HCT116 (cell line): ENCODE data around the gene B3GALT5. TPM values are rescaled to one million over a fixed set of nuclear protein-coding genes. Genes with fewer than 3 reads are reported as not detected.

ENCODE experiments used
- ATAC-seq: fragments of 200-7000 bp; cut with Tn5 transposase; 2 replicates; pipeline ENCODE4 v1.9.1; 2020; ENCODE audit warnings: mild to moderate bottlenecking, moderate library complexity
- BruUV-seq: library from RNA; stranded (reverse); fragments of 400-500 nt; replicated peaks from 2 replicates; lab custom pipeline; 2021; lab: Mats Ljungman, UMichigan
- CTCF ChIA-PET: fragments of 300-600 bp; sonication (Branson Sonifier 250); formaldehyde crosslinking; loops from one replicate; lab custom pipeline; 2021; ENCODE audit warnings: antibody characterized with exemption; lab: Charles Lee
- POLR2A ChIA-PET: fragments of 300-600, 350-600 bp; sonication (Branson Sonifier 250); formaldehyde crosslinking; loops from one replicate; lab custom pipeline; 2021; ENCODE audit warnings: antibody characterized with exemption; lab: Charles Lee
- RAD21 ChIA-PET, 2 experiments: fragments of 300-600 bp; sonication (Branson Sonifier 250); formaldehyde crosslinking; loops; one replicate each; lab custom pipeline; 2023; ENCODE audit warnings: low total read pairs in 2 of 2; ENCODE audit not compliant: uncharacterized antibody in 2 of 2, unreplicated experiment in 2 of 2, low non-redundant PET in 1 of 2; lab: Charles Lee
- DNase-seq: peaks from one replicate; pipeline ENCODE4 v3.0.0-alpha.2; 2010; ENCODE audit warnings: low read depth, low spot score
- H2AFZ ChIP-seq: fragments of 200-600 bp; shearing (Covaris generic), sonication (generic); 2 replicates; pipeline ENCODE4 v1.6.1; 2017; ENCODE audit warnings: low read depth, mixed run types, mixed read lengths, antibody characterized with exemption, low read length; ENCODE audit not compliant: poor library complexity, severe bottlenecking
- H3K27ac ChIP-seq: 2 replicates; pipeline ENCODE4 v1.5.1; 2012; ENCODE audit warnings: low read depth, low read length
- H3K27me3 ChIP-seq: fragments of 200-600 bp; sonication (generic); 2 replicates; pipeline ENCODE4 v1.6.1; 2016; ENCODE audit warnings: mixed run types, low read length, mixed read lengths; ENCODE audit not compliant: insufficient read depth
- H3K36me3 ChIP-seq, 2 experiments: fragments of 200-500 bp in 1 of 2; fragments of 200-600 bp in 1 of 2; sonication (Bioruptor generic) in 1 of 2; sonication (generic) in 1 of 2; 2 replicates each; pipeline versions ENCODE4 v1.5.1 to v1.6.1; 2014 to 2016; ENCODE audit warnings: low read length in 2 of 2, inconsistent platforms in 1 of 2, mixed read lengths in 1 of 2, mixed run types in 1 of 2; ENCODE audit not compliant: insufficient read depth in 2 of 2, control insufficient read depth in 1 of 2
- H3K4me1 ChIP-seq, 2 experiments: fragments of 200-600 bp in 1 of 2; sonication (generic) in 1 of 2; 2 replicates each; pipeline versions ENCODE4 v1.5.1 to v1.6.1; 2012 to 2017; ENCODE audit warnings: low read length in 2 of 2, inconsistent platforms in 1 of 2, mild to moderate bottlenecking in 1 of 2, mixed read lengths in 1 of 2, mixed run types in 1 of 2, moderate library complexity in 1 of 2; ENCODE audit not compliant: insufficient read depth in 2 of 2, control insufficient read depth in 1 of 2
- H3K4me2 ChIP-seq: fragments of 200-600 bp; sonication (generic); 2 replicates; pipeline ENCODE4 v1.6.1; 2017; ENCODE audit warnings: mixed run types, low read length, mixed read lengths
- H3K4me3 ChIP-seq, 2 experiments: fragments of 200-600 bp in 1 of 2; sonication (generic) in 1 of 2; replicated peaks in 1 of 2; 2 replicates each; pipeline ENCODE4 v1.5.1; 2011 to 2016; ENCODE audit warnings: low read length in 2 of 2, control low read depth in 1 of 2, low read depth in 1 of 2, mild to moderate bottlenecking in 1 of 2, mixed read lengths in 1 of 2, mixed run types in 1 of 2
- H3K79me2 ChIP-seq: fragments of 200-600 bp; sonication (generic); 2 replicates; pipeline ENCODE4 v1.6.1; 2017; ENCODE audit warnings: mild to moderate bottlenecking, mixed run types, low read length, moderate library complexity, mixed read lengths; ENCODE audit not compliant: insufficient read depth
- H3K9ac ChIP-seq: fragments of 200-600 bp; sonication (generic); 2 replicates; pipeline ENCODE4 v1.6.1; 2016; ENCODE audit warnings: low read length, mixed read lengths
- H3K9me2 ChIP-seq: fragments of 200-600 bp; sonication (generic), shearing (Covaris generic); 2 replicates; pipeline ENCODE4 v1.6.1; 2017; ENCODE audit warnings: mixed run types, mild to moderate bottlenecking, moderate library complexity; ENCODE audit not compliant: insufficient read depth
- H3K9me3 ChIP-seq, 2 experiments: fragments of 200-500 bp in 1 of 2; fragments of 200-600 bp in 1 of 2; sonication (Bioruptor generic) in 1 of 2; sonication (generic) in 1 of 2; 2 replicates each; pipeline ENCODE4 v1.6.1; 2014 to 2017; ENCODE audit warnings: low read length in 2 of 2, mixed read lengths in 2 of 2, inconsistent platforms in 1 of 2, low read depth in 1 of 2, mild to moderate bottlenecking in 1 of 2, mixed run types in 1 of 2, moderate library complexity in 1 of 2; ENCODE audit not compliant: control insufficient read depth in 1 of 2, insufficient read depth in 1 of 2
- H4K20me1 ChIP-seq: fragments of 200-600 bp; sonication (generic), shearing (Covaris generic); 2 replicates; pipeline ENCODE4 v1.6.1; 2017; ENCODE audit warnings: mixed run types, mild to moderate bottlenecking, moderate library complexity; ENCODE audit not compliant: insufficient read depth
- ATF3 ChIP-seq: IDR thresholded peaks from 2 replicates; pipeline ENCODE4 v1.6.1; 2012
- CTCF ChIP-seq, 3 experiments: fragments of 200-600 bp in 1 of 3; sonication (generic) in 1 of 3; IDR thresholded peaks in 2 of 3; conservative IDR thresholded peaks in 1 of 3; 2 replicates each; pipeline ENCODE4 v1.5.1; 2012 to 2017; ENCODE audit warnings: low read depth in 2 of 3, low read length in 2 of 3, antibody characterized with exemption in 1 of 3, borderline replicate concordance in 1 of 3, control low read depth in 1 of 3, mild to moderate bottlenecking in 1 of 3, mixed read lengths in 1 of 3, mixed run types in 1 of 3, moderate library complexity in 1 of 3; ENCODE audit not compliant: insufficient read depth in 1 of 3
- EGR1 ChIP-seq: IDR thresholded peaks from 2 replicates; pipeline ENCODE4 v1.6.1; 2012; ENCODE audit warnings: low read depth
- EZH2 ChIP-seq: fragments of 200-600 bp; sonication (generic); IDR thresholded peaks from 2 replicates; pipeline ENCODE4 v1.6.1; 2017; ENCODE audit warnings: antibody characterized with exemption, mixed run types
- EZH2phosphoT487 ChIP-seq: fragments of 200-600 bp; IDR thresholded peaks from 2 replicates; pipeline ENCODE4 v1.6.1; 2018; ENCODE audit warnings: antibody characterized with exemption, borderline replicate concordance
- FOSL1 ChIP-seq: IDR thresholded peaks from 2 replicates; pipeline ENCODE4 v1.6.1; 2012; ENCODE audit warnings: low read depth
- POLR2A ChIP-seq: IDR thresholded peaks from 2 replicates; pipeline ENCODE4 v1.7.0; 2011; ENCODE audit warnings: borderline replicate concordance; ENCODE audit not compliant: insufficient read depth, insufficient read length; ENCODE audit errors: extremely low read depth
- POLR2AphosphoS5 ChIP-seq: IDR thresholded peaks from 2 replicates; pipeline ENCODE4 v1.6.1; 2011; ENCODE audit warnings: mild to moderate bottlenecking, low read depth, low read length, moderate library complexity
- RAD21 ChIP-seq: IDR thresholded peaks from 2 replicates; pipeline ENCODE4 v1.6.1; 2012; ENCODE audit warnings: low read depth, mild to moderate bottlenecking
- REST ChIP-seq: IDR thresholded peaks from 2 replicates; pipeline ENCODE4 v1.6.1; 2012; ENCODE audit warnings: low read depth
- TCF7L2 ChIP-seq: IDR thresholded peaks from 2 replicates; pipeline ENCODE4 v1.7.0; 2011; ENCODE audit warnings: borderline replicate concordance, inconsistent platforms; ENCODE audit not compliant: insufficient read depth, insufficient read length; ENCODE audit errors: extremely low read depth
- YY1 ChIP-seq: IDR thresholded peaks from 2 replicates; pipeline ENCODE4 v1.6.1; 2011; ENCODE audit warnings: low read length, low read depth, moderate library complexity, mild to moderate bottlenecking; ENCODE audit not compliant: insufficient replicate concordance; ENCODE audit errors: extremely low read depth
- ZNF274 ChIP-seq: fragments of 200-500 bp; sonication (Bioruptor generic); IDR thresholded peaks from 2 replicates; pipeline ENCODE4 v1.6.1; 2014; ENCODE audit warnings: mild to moderate bottlenecking, low read depth, low read length, inconsistent platforms
- intact Hi-C: fragments of 100-400 bp; cut with micrococcal nuclease; formaldehyde crosslinking; loops from 2 replicates; pipeline ENCODE4 v1.10.0; 2022
- total RNA-seq: library from RNA; stranded (reverse); gene quantifications from one replicate; pipeline ENCODE4 v1.2.1, GENCODE V29; 2021; ENCODE audit not compliant: unreplicated experiment
- TF ChIP-seq, protein P1 (sequence below): IDR thresholded peaks from 2 replicates; pipeline ENCODE4 v1.6.1; 2011; ENCODE audit warnings: mild to moderate bottlenecking, low read length, moderate library complexity; ENCODE audit not compliant: insufficient replicate concordance; ENCODE audit errors: extremely low read depth

The B3GALT5 gene
- total RNA-seq, 1 experiment from 2014 or later, result 1.2 TPM

DNA sequence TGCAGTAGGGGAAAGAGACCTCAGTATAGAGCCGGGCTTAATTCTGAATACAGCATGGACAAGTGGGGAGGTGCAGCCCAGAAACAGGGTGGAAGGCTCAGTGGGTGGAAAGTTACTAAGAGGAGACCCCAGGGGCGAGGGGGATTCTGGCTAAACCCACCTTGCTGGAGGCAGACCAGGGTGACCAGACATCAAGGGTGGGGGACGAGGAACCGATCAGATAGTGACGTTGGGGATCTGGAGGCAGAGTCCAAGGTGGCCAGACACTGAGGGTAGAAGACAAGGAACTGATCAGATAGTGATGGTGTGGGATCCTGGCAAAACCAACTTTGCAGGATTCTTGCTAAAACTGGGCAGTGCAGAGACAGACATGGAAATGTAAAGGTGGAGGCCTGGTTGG, 36.8 kb downstream of the B3GALT5 start:
- peaks cover 0 to 8% of the 10 kb centered on the region in 2 experiments; a peak in 2 of 4 replicates for H3K4me1 ChIP-seq
- H3K9me3 ChIP-seq, result no peaks in the 10 kb centered on the region
- no peaks in the 10 kb centered on the region for H4K20me1 ChIP-seq
- intact Hi-C loops, result no loop called here
- no peak overlapping the region for H3K27ac ChIP-seq
- ChIA-PET RAD21 (no interaction called here), CTCF (no interaction called here), POLR2A (no interaction called here)
- no peaks in the 10 kb centered on the region for H3K79me2 ChIP-seq
- no peak for ATAC-seq
- no peak overlapping the region for H2AFZ ChIP-seq
- no peaks in the 10 kb centered on the region for H3K36me3 ChIP-seq
- H3K27me3 ChIP-seq, result no peaks in the 10 kb centered on the region
- no peak overlapping the region for H3K4me3 ChIP-seq
- no TSS peak for BruUV-seq
- H3K9me2 ChIP-seq, result no peaks in the 10 kb centered on the region
- no peak overlapping the region for H3K9ac ChIP-seq
- H3K4me2 ChIP-seq, result no peak overlapping the region
- DNase-seq, result no peak
- TF ChIP-seq, protein P1, sequence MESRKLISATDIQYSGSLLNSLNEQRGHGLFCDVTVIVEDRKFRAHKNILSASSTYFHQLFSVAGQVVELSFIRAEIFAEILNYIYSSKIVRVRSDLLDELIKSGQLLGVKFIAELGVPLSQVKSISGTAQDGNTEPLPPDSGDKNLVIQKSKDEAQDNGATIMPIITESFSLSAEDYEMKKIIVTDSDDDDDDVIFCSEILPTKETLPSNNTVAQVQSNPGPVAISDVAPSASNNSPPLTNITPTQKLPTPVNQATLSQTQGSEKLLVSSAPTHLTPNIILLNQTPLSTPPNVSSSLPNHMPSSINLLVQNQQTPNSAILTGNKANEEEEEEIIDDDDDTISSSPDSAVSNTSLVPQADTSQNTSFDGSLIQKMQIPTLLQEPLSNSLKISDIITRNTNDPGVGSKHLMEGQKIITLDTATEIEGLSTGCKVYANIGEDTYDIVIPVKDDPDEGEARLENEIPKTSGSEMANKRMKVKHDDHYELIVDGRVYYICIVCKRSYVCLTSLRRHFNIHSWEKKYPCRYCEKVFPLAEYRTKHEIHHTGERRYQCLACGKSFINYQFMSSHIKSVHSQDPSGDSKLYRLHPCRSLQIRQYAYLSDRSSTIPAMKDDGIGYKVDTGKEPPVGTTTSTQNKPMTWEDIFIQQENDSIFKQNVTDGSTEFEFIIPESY, result no peak
- TF ChIP-seq EZH2 (no peak), EGR1 (no peak), FOSL1 (no peak), REST (no peak), RAD21 (no peak), ZNF274 (no peak), TCF7L2 (no peak), YY1 (no peak), POLR2AphosphoS5 (no peak), CTCF (IDR thresholded peaks at IDR 0.05 in 2 of 3, conservative IDR thresholded peaks at IDR 0.05 in 1 of 3; ENCODE audit: borderline replicate concordance in 1 of 3, insufficient read depth in 1 of 3, low read depth in 2 of 3, low read length in 2 of 3) (no peak), ATF3 (no peak), POLR2A (no peak), EZH2phosphoT487 (no peak)
